H1 (cell line): ENCODE results near the gene ZBTB16. TPM values are rescaled to one million over a fixed set of nuclear protein-coding genes. Genes with fewer than 3 reads are reported as not detected.

Experiments
- CTCF ChIA-PET: fragments of 300-600 bp; sonication (Branson Sonifier 250); formaldehyde crosslinking; loops from one replicate; lab custom pipeline; 2021; ENCODE audit not compliant: partially characterized antibody; lab: Charles Lee
- POLR2A ChIA-PET: fragments of 300-600 bp; sonication (Branson Sonifier 250); formaldehyde crosslinking; loops from one replicate; lab custom pipeline; 2021; ENCODE audit warnings: inconsistent platforms; ENCODE audit not compliant: partially characterized antibody; lab: Charles Lee
- DNase-seq, 2 experiments: peaks; one replicate each; pipeline versions ENCODE4 v3.0.0 to v3.0.0-alpha.2; 2010 to 2022; ENCODE audit warnings: low spot score in 2 of 2, low read depth in 1 of 2, mixed read lengths in 1 of 2
- FAIRE-seq: peaks from 2 replicates; lab custom pipeline; 2011; peaks lifted over from hg19 to GRCh38; lab: Jason Lieb, UNC
- H2AFZ ChIP-seq: 2 replicates; pipeline ENCODE4 v1.8.1; 2012; ENCODE audit warnings: low read length, inconsistent platforms
- H2AK5ac ChIP-seq: 2 replicates; pipeline ENCODE4 v1.6.1; 2013; ENCODE audit warnings: low read depth, low read length
- H2BK120ac ChIP-seq: replicated peaks from 2 replicates; pipeline ENCODE3; 2013; ENCODE audit warnings: low read depth, low read length, inconsistent platforms
- H2BK12ac ChIP-seq: 2 replicates; pipeline ENCODE4 v1.6.1; 2013; ENCODE audit warnings: low read depth, low read length
- H2BK15ac ChIP-seq: 2 replicates; pipeline ENCODE4 v1.6.1; 2013; ENCODE audit warnings: low read length
- H2BK20ac ChIP-seq: 2 replicates; pipeline ENCODE4 v1.6.1; 2013; ENCODE audit warnings: low read length
- H2BK5ac ChIP-seq: 2 replicates; pipeline ENCODE4 v1.6.1; 2013; ENCODE audit warnings: low read depth, low read length
- H3K14ac ChIP-seq: 2 replicates; pipeline ENCODE4 v1.6.1; 2013; ENCODE audit warnings: inconsistent platforms; ENCODE audit not compliant: insufficient read length
- H3K18ac ChIP-seq: 2 replicates; pipeline ENCODE4 v1.6.1; 2013; ENCODE audit warnings: low read length; ENCODE audit errors: extremely low read depth
- H3K23ac ChIP-seq: 2 replicates; pipeline ENCODE4 v1.6.1; 2013; ENCODE audit warnings: inconsistent platforms; ENCODE audit not compliant: insufficient read length
- H3K23me2 ChIP-seq: 2 replicates; pipeline ENCODE4 v1.6.1; 2013; ENCODE audit warnings: low read depth, low read length
- H3K27ac ChIP-seq: 2 replicates; pipeline ENCODE4 v1.6.1; 2011; ENCODE audit warnings: low read depth, low read length, inconsistent platforms
- H3K27me3 ChIP-seq, 4 experiments: replicated peaks in 1 of 4; 1 replicate in 1 of 4; 2 replicates in 3 of 4; pipeline versions ENCODE4 v1.6.1 to v1.8.1; 2011 to 2013; ENCODE audit warnings: low read length in 3 of 4, mild to moderate bottlenecking in 3 of 4, inconsistent platforms in 2 of 4, mixed read lengths in 2 of 4, moderate library complexity in 1 of 4; ENCODE audit not compliant: control insufficient read depth in 3 of 4, insufficient read depth in 3 of 4; ENCODE audit errors: extremely low read depth in 1 of 4
- H3K36me3 ChIP-seq, 4 experiments: 2 replicates each; pipeline versions ENCODE4 v1.6.1 to v1.8.1; 2011 to 2013; ENCODE audit warnings: mild to moderate bottlenecking in 4 of 4, low read length in 3 of 4, moderate library complexity in 2 of 4, control low read depth in 1 of 4, inconsistent platforms in 1 of 4; ENCODE audit not compliant: insufficient read depth in 4 of 4, control insufficient read depth in 2 of 4
- H3K4ac ChIP-seq: replicated peaks from 2 replicates; pipeline ENCODE3; 2013; ENCODE audit warnings: low read length, low read depth, mixed read lengths, inconsistent platforms; ENCODE audit not compliant: insufficient read length
- H3K4me1 ChIP-seq, 4 experiments: replicated peaks in 1 of 4; 1 replicate in 1 of 4; 2 replicates in 3 of 4; pipeline versions ENCODE4 v1.6.1 to v1.8.1; 2011 to 2013; ENCODE audit warnings: low read length in 3 of 4, inconsistent platforms in 2 of 4, mixed read lengths in 1 of 4; ENCODE audit not compliant: insufficient read depth in 4 of 4, control insufficient read depth in 3 of 4
- H3K4me2 ChIP-seq, 2 experiments: 2 replicates each; pipeline versions ENCODE4 v1.6.1 to v1.8.1; 2011 to 2013; ENCODE audit warnings: low read depth in 2 of 2, low read length in 2 of 2, control low read depth in 1 of 2, inconsistent platforms in 1 of 2, mild to moderate bottlenecking in 1 of 2; ENCODE audit not compliant: insufficient read depth in 1 of 2
- H3K4me3 ChIP-seq, 4 experiments: fragments of 200-600, 300-600 bp in 1 of 4; sonication (generic), shearing (Covaris generic), sonication (Bioruptor Twin) in 1 of 4; 2 replicates each; pipeline versions ENCODE4 v1.5.1 to v1.8.1; 2011 to 2016; ENCODE audit warnings: low read length in 4 of 4, low read depth in 3 of 4, control low read depth in 2 of 4, inconsistent platforms in 2 of 4, mild to moderate bottlenecking in 2 of 4, mixed read lengths in 1 of 4, moderate library complexity in 1 of 4; ENCODE audit not compliant: insufficient read depth in 2 of 4; ENCODE audit errors: extremely low read depth in 1 of 4
- H3K56ac ChIP-seq: replicated peaks from 2 replicates; pipeline ENCODE3; 2013; ENCODE audit warnings: low read depth, mild to moderate bottlenecking, mixed read lengths, low read length, inconsistent platforms; ENCODE audit not compliant: insufficient read length
- H3K79me1 ChIP-seq: 2 replicates; pipeline ENCODE4 v1.6.1; 2013; ENCODE audit warnings: low read depth, low read length, control low read depth
- H3K79me2 ChIP-seq, 2 experiments: 2 replicates each; pipeline versions ENCODE4 v1.6.1 to v1.8.1; 2012 to 2013; ENCODE audit warnings: low read length in 2 of 2, mild to moderate bottlenecking in 2 of 2, inconsistent platforms in 1 of 2; ENCODE audit not compliant: insufficient read depth in 2 of 2, control insufficient read depth in 1 of 2
- H3K9ac ChIP-seq, 4 experiments: replicated peaks in 1 of 4; 1 replicate in 1 of 4; 2 replicates in 3 of 4; pipeline versions ENCODE4 v1.6.1 to v1.8.1; 2011 to 2013; ENCODE audit warnings: low read depth in 3 of 4, low read length in 3 of 4, control low read depth in 2 of 4, mild to moderate bottlenecking in 2 of 4, moderate library complexity in 2 of 4, inconsistent platforms in 1 of 4; ENCODE audit errors: extremely low read depth in 1 of 4
- H3K9me3 ChIP-seq, 2 experiments: 2 replicates each; pipeline versions ENCODE4 v1.6.1 to v1.8.1; 2012 to 2013; ENCODE audit warnings: mild to moderate bottlenecking in 2 of 2, moderate library complexity in 2 of 2, control low read depth in 1 of 2, inconsistent platforms in 1 of 2, low read depth in 1 of 2, low read length in 1 of 2, mixed read lengths in 1 of 2; ENCODE audit not compliant: insufficient read depth in 2 of 2
- H4K20me1 ChIP-seq, 2 experiments: replicated peaks in 1 of 2; 2 replicates each; pipeline versions ENCODE3 to v1.8.1; 2011 to 2013; ENCODE audit warnings: inconsistent platforms in 2 of 2, low read length in 2 of 2, mild to moderate bottlenecking in 1 of 2; ENCODE audit not compliant: insufficient read depth in 2 of 2, control insufficient read depth in 1 of 2
- H4K5ac ChIP-seq: 2 replicates; pipeline ENCODE4 v1.6.1; 2013; ENCODE audit warnings: low read length, low read depth, mixed read lengths, inconsistent platforms; ENCODE audit not compliant: insufficient read length
- H4K8ac ChIP-seq: 2 replicates; pipeline ENCODE4 v1.8.0; 2013; ENCODE audit warnings: mild to moderate bottlenecking, moderate library complexity, low read length, inconsistent platforms; ENCODE audit not compliant: insufficient read depth; ENCODE audit errors: extremely low read depth
- H4K91ac ChIP-seq: replicated peaks from 2 replicates; pipeline ENCODE3; 2013; ENCODE audit warnings: low read length, mixed read lengths, inconsistent platforms; ENCODE audit not compliant: insufficient read length
- BRCA1 ChIP-seq: IDR thresholded peaks from 2 replicates; pipeline ENCODE4 v1.6.1; 2012; ENCODE audit warnings: low read depth, low read length, improper control_type of control experiment
- CBX8 ChIP-seq: fragments of 300-800, 300-1000 bp; sonication (generic); IDR thresholded peaks from 2 replicates; pipeline ENCODE4 v1.7.1; 2016; ENCODE audit warnings: low read depth, low read length, borderline replicate concordance
- GABPA ChIP-seq: IDR thresholded peaks from 2 replicates; pipeline ENCODE4 v1.6.1; 2011; ENCODE audit warnings: mild to moderate bottlenecking, low read length, moderate library complexity, borderline replicate concordance; ENCODE audit not compliant: insufficient read depth
- HDAC2 ChIP-seq, 2 experiments: fragments of 300-600 bp in 1 of 2; sonication (generic) in 1 of 2; IDR thresholded peaks; 2 replicates each; pipeline ENCODE4 v1.6.1; 2011 to 2012; ENCODE audit warnings: low read depth in 2 of 2, low read length in 2 of 2, mild to moderate bottlenecking in 2 of 2, moderate library complexity in 2 of 2, borderline replicate concordance in 1 of 2, inconsistent platforms in 1 of 2
- HDAC6 ChIP-seq: IDR thresholded peaks from one replicate; pipeline ENCODE4 v1.7.1; 2012; ENCODE audit warnings: low read depth, mild to moderate bottlenecking, inconsistent platforms, low read length, moderate library complexity
- NRF1 ChIP-seq: IDR thresholded peaks from 2 replicates; pipeline ENCODE4 v1.6.1; 2011; ENCODE audit warnings: mild to moderate bottlenecking, low read depth, low read length, improper control_type of control experiment
- POU5F1 ChIP-seq: IDR thresholded peaks from 2 replicates; pipeline ENCODE4 v1.6.1; 2011; ENCODE audit warnings: low read depth, mild to moderate bottlenecking, low read length, moderate library complexity
- SIN3A ChIP-seq, 2 experiments: IDR thresholded peaks in 1 of 2; conservative IDR thresholded peaks in 1 of 2; 2 replicates each; pipeline ENCODE4 v1.6.1; 2011 to 2012; ENCODE audit warnings: low read length in 2 of 2, improper control_type of control experiment in 1 of 2, low read depth in 1 of 2, mild to moderate bottlenecking in 1 of 2
- SIX5 ChIP-seq: IDR thresholded peaks from 2 replicates; pipeline ENCODE4 v1.6.1; 2011; ENCODE audit warnings: mild to moderate bottlenecking, low read depth, low read length
- SP2 ChIP-seq: IDR thresholded peaks from 2 replicates; pipeline ENCODE4 v1.6.1; 2012; ENCODE audit warnings: mild to moderate bottlenecking, low read length, inconsistent platforms
- YY1 ChIP-seq: IDR thresholded peaks from 2 replicates; pipeline ENCODE4 v1.6.1; 2011; ENCODE audit warnings: low read depth, mild to moderate bottlenecking, low read length
- WGBS, 2 experiments: shearing (Covaris generic) in 1 of 2; methylation state at CpG; one replicate each; pipeline versions ENCODE4 v1.1.6 to v1.1.7; 2013 to 2015; ENCODE audit warnings: low lambda C conversion rate in 2 of 2, mixed read lengths in 2 of 2, inconsistent platforms in 1 of 2, low coverage in 1 of 2, missing lambda C conversion rate in 1 of 2; ENCODE audit not compliant: insufficient replicate concordance in 2 of 2, insufficient coverage in 1 of 2, insufficient read length in 1 of 2; ENCODE audit errors: extremely low coverage in 1 of 2, missing lambda C conversion rate in 1 of 2; 5-methylcytosine and 5-hydroxymethylcytosine counted together
- polyA plus RNA-seq, 7 experiments: library from polyadenylated mRNA; depleted of rRNA in 3 of 7; stranded (reverse) in 5 of 7; unstranded in 2 of 7; fragments of >200 nt in 5 of 7; fragments of 200-250 nt in 2 of 7; gene quantifications; 1 replicate in 5 of 7; 2 replicates in 1 of 7; 4 replicates in 1 of 7; pipeline versions ENCODE4 v1.2.1 to v1.2.3, GENCODE V29; 2011 to 2013; ENCODE audit warnings: missing spikeins in 2 of 7, mixed read lengths in 2 of 7
- total RNA-seq: library from RNA; stranded (reverse); fragmentation: NEBNext Ultra II Directional; extraction: Animal tissue kit (Norgen Biotek cat#: 25700); gene quantifications from 2 replicates; pipeline ENCODE4 v1.2.1, GENCODE V29; 2021

Gene ZBTB16
- total and polyA plus RNA-seq, 2 of the 8 experiments (the other 6 are each of a cell fraction or from before 2014, with no cell fraction given): 0.12 to 0.61 TPM

DNA sequence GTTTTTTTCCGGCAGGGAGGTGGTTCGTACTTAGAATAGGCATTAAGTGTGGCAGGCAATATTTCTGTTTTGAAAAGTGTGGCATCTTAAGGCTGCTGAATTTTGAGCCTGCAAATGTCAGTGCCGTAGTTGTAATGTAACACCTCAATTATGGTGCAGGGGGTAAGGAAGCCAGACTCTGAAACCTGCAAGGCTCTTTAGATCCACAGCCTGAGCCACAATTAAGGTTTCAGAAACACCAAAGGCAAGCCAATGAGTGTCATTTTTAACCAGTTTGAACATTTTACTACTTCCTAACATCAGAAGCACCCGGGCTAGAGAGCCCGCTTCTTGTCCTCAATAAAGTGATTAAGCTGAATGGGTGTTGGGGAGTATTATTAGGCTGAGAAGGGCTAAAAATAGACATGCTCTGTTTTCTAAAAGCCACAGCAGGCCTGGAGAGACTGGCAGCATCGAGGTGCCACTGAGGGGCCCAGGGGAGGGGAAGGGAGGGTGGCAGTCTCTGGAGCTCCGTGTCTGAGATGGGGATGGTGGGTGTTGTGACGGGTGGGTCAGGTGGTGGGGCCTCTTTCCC is 113.4 kb downstream of the ZBTB16 start:
- Histone ChIP-seq H2AFZ (no peak overlapping the region), H2BK5ac (no peak overlapping the region), H3K4me1 (peaks cover 0 to 2% (median 0%) of the 10 kb centered on the region in 4 experiments; a peak in 2 of 7 replicates), H3K23me2 (no peaks in the 10 kb centered on the region), H3K9ac (no peak overlapping the region), H4K5ac (no peak overlapping the region), H2BK12ac (no peak overlapping the region), H3K56ac (no peak overlapping the region), H3K4ac (no peak overlapping the region), H3K79me2 (no peaks in the 10 kb centered on the region), H4K8ac (no peak overlapping the region), H3K23ac (no peak overlapping the region), H2BK120ac (no peak overlapping the region)
- POLR2A ChIA-PET: no interaction called here
- CTCF ChIA-PET: interaction anchor here (0.8 to 4.9 kb wide), 6 partner anchors 11 to 531 kb away, joined by 3 to 28 read pairs (median 6); no protein-coding TSS in a partner anchor
- FAIRE-seq: no peak
- TF ChIP-seq SP2: no peak
- TF ChIP-seq SIX5: no peak
- no peak for TF ChIP-seq YY1
- TF ChIP-seq POU5F1: no peak
- no peak for TF ChIP-seq CBX8
- TF ChIP-seq SIN3A (conservative IDR thresholded peaks at IDR 0.05 in 1 of 2, IDR thresholded peaks at IDR 0.05 in 1 of 2; ENCODE audit: low read depth in 1 of 2, low read length in 2 of 2): no peak
- no peak for TF ChIP-seq HDAC6
- TF ChIP-seq HDAC2 (IDR thresholded peaks at IDR 0.05; ENCODE audit: borderline replicate concordance in 1 of 2, low read depth in 2 of 2, low read length in 2 of 2): no peak
- no peak for TF ChIP-seq GABPA
- TF ChIP-seq BRCA1: no peak
- TF ChIP-seq NRF1: no peak
- TF ChIP-seq, all 59 proteins: peak for 0
- no peak overlapping the region for H3K14ac ChIP-seq
- H2AK5ac ChIP-seq: no peak overlapping the region
- no peak overlapping the region for H3K18ac ChIP-seq
- no peak for DNase-seq
- no peak overlapping the region for H2BK20ac ChIP-seq
- no peaks in the 10 kb centered on the region for H3K27me3 ChIP-seq
- H2BK15ac ChIP-seq: no peak overlapping the region
- no peaks in the 10 kb centered on the region for H3K36me3 ChIP-seq
- H3K79me1 ChIP-seq: no peaks in the 10 kb centered on the region
- no peaks in the 10 kb centered on the region for H3K9me3 ChIP-seq
- no peak overlapping the region for H3K4me3 ChIP-seq
- H4K20me1 ChIP-seq: no peaks in the 10 kb centered on the region
- 90% methylated on average over 7 of the region's 8 CpGs; no CpG with 5 or more reads in 1 of the 2 experiments for WGBS, 2 experiments
- no peak overlapping the region for H3K27ac ChIP-seq
- no peak overlapping the region for H4K91ac ChIP-seq
- no peak overlapping the region for H3K4me2 ChIP-seq
